ENCODE measurements around the gene CRB1.

The CRB1 gene

GRCh38 chr1:197367627-197368026 lies 99.6 kb downstream of the CRB1 start:
- no peaks in the 10 kb centered on the region for H3K36me3 ChIP-seq (ENCODE audit: control insufficient read depth, low read length)
- no peaks in the 10 kb centered on the region for H3K9me3 ChIP-seq (ENCODE audit: control insufficient read depth, insufficient read depth, low read length)
- no peak overlapping the region for H3K4me2 ChIP-seq (ENCODE audit: low read length)
- no peak overlapping the region for H3K4me3 ChIP-seq (ENCODE audit: low read length)
- no peaks in the 10 kb centered on the region for H3K4me1 ChIP-seq (ENCODE audit: control insufficient read depth, low read length)
- H3F3A ChIP-seq (ENCODE audit: control insufficient read depth, insufficient read depth): no peaks in the 10 kb centered on the region
- H3K27ac ChIP-seq (ENCODE audit: low read depth, low read length): no peak overlapping the region
- no peaks in the 10 kb centered on the region for H4K20me1 ChIP-seq (ENCODE audit: control insufficient read depth, insufficient read depth, low read depth, low read length)
- H3K27me3 ChIP-seq (ENCODE audit: control insufficient read depth, low read length): no peaks in the 10 kb centered on the region
- H3K79me2 ChIP-seq (ENCODE audit: control insufficient read depth, low read length): no peaks in the 10 kb centered on the region
- TF ChIP-seq CTCF (IDR thresholded peaks at IDR 0.05; ENCODE audit: low read depth, low read length, poor library complexity, severe bottlenecking) (no peak), EZH2phosphoT487 (IDR thresholded peaks at IDR 0.05; ENCODE audit: borderline replicate concordance, low read length) (no peak)
- H3K9me2 ChIP-seq (replicated peaks; ENCODE audit: control insufficient read depth, low read length): no peaks in the 10 kb centered on the region

GRCh38 chr1:197374428-197374827 lies 106.4 kb downstream of the CRB1 start:
- H3F3A ChIP-seq (ENCODE audit: control insufficient read depth, insufficient read depth): no peaks in the 10 kb centered on the region
- H3K4me2 ChIP-seq (ENCODE audit: low read length): no peak overlapping the region
- no peak overlapping the region for H3K4me3 ChIP-seq (ENCODE audit: low read length)
- no peaks in the 10 kb centered on the region for H3K27me3 ChIP-seq (ENCODE audit: control insufficient read depth, low read length)
- TF ChIP-seq EZH2phosphoT487 (IDR thresholded peaks at IDR 0.05; ENCODE audit: borderline replicate concordance, low read length): no peak
- no peak for TF ChIP-seq CTCF (IDR thresholded peaks at IDR 0.05; ENCODE audit: low read depth, low read length, poor library complexity, severe bottlenecking)
- H3K27ac ChIP-seq (ENCODE audit: low read depth, low read length): no peak overlapping the region
- H3K4me1 ChIP-seq (ENCODE audit: control insufficient read depth, low read length): no peaks in the 10 kb centered on the region
- H3K9me3 ChIP-seq (ENCODE audit: control insufficient read depth, insufficient read depth, low read length): no peaks in the 10 kb centered on the region
- H4K20me1 ChIP-seq (ENCODE audit: control insufficient read depth, insufficient read depth, low read depth, low read length): no peaks in the 10 kb centered on the region
- no peaks in the 10 kb centered on the region for H3K9me2 ChIP-seq (replicated peaks; ENCODE audit: control insufficient read depth, low read length)
- H3K79me2 ChIP-seq (ENCODE audit: control insufficient read depth, low read length): no peaks in the 10 kb centered on the region
- H3K36me3 ChIP-seq (ENCODE audit: control insufficient read depth, low read length): no peaks in the 10 kb centered on the region

GRCh38 chr1:197384471-197384870 lies 116.4 kb downstream of the CRB1 start:
- H3K79me2 ChIP-seq (ENCODE audit: control insufficient read depth, low read length): no peaks in the 10 kb centered on the region
- H3K36me3 ChIP-seq (ENCODE audit: control insufficient read depth, low read length): no peaks in the 10 kb centered on the region
- no peak overlapping the region for H3K4me2 ChIP-seq (ENCODE audit: low read length)
- H3K27me3 ChIP-seq (ENCODE audit: control insufficient read depth, low read length): no peaks in the 10 kb centered on the region
- H4K20me1 ChIP-seq (ENCODE audit: control insufficient read depth, insufficient read depth, low read depth, low read length): no peaks in the 10 kb centered on the region
- H3K27ac ChIP-seq (ENCODE audit: low read depth, low read length): no peak overlapping the region
- H3K9me3 ChIP-seq (ENCODE audit: control insufficient read depth, insufficient read depth, low read length): no peaks in the 10 kb centered on the region
- no peak for TF ChIP-seq CTCF (IDR thresholded peaks at IDR 0.05; ENCODE audit: low read depth, low read length, poor library complexity, severe bottlenecking)
- TF ChIP-seq EZH2phosphoT487 (IDR thresholded peaks at IDR 0.05; ENCODE audit: borderline replicate concordance, low read length): no peak
- H3K9me2 ChIP-seq (replicated peaks; ENCODE audit: control insufficient read depth, low read length): no peaks in the 10 kb centered on the region
- H3K4me1 ChIP-seq (ENCODE audit: control insufficient read depth, low read length): no peaks in the 10 kb centered on the region
- H3K4me3 ChIP-seq (ENCODE audit: low read length): no peak overlapping the region
- H3F3A ChIP-seq (ENCODE audit: control insufficient read depth, insufficient read depth): no peaks in the 10 kb centered on the region

GRCh38 chr1:197388801-197389200 lies 120.7 kb downstream of the CRB1 start:
- H3K9me2 ChIP-seq (replicated peaks; ENCODE audit: control insufficient read depth, low read length): no peaks in the 10 kb centered on the region
- H3K9me3 ChIP-seq (ENCODE audit: control insufficient read depth, insufficient read depth, low read length): no peaks in the 10 kb centered on the region
- H3K36me3 ChIP-seq (ENCODE audit: control insufficient read depth, low read length): no peaks in the 10 kb centered on the region
- no peak overlapping the region for H3K4me3 ChIP-seq (ENCODE audit: low read length)
- H3K79me2 ChIP-seq (ENCODE audit: control insufficient read depth, low read length): no peaks in the 10 kb centered on the region
- TF ChIP-seq EZH2phosphoT487 (IDR thresholded peaks at IDR 0.05; ENCODE audit: borderline replicate concordance, low read length): no peak
- TF ChIP-seq CTCF (IDR thresholded peaks at IDR 0.05; ENCODE audit: low read depth, low read length, poor library complexity, severe bottlenecking): no peak
- H3K4me1 ChIP-seq (ENCODE audit: control insufficient read depth, low read length): 0 out of 2 replicates have a peak, but pooled peaks cover 2% of the 10 kb centered on the region
- H3F3A ChIP-seq (ENCODE audit: control insufficient read depth, insufficient read depth): no peaks in the 10 kb centered on the region
- no peak overlapping the region for H3K4me2 ChIP-seq (ENCODE audit: low read length)
- no peaks in the 10 kb centered on the region for H4K20me1 ChIP-seq (ENCODE audit: control insufficient read depth, insufficient read depth, low read depth, low read length)
- H3K27me3 ChIP-seq (ENCODE audit: control insufficient read depth, low read length): no peaks in the 10 kb centered on the region
- no peak overlapping the region for H3K27ac ChIP-seq (ENCODE audit: low read depth, low read length)

All from DOHH2 (cell line).